HEK293 (cell line): ENCODE measurements around the gene CAPN1.

Source experiments
- ATF2 ChIP-seq: fragments of 450-650 bp; formaldehyde crosslinking; IDR thresholded peaks from 2 replicates; pipeline ENCODE4 v1.5.1; 2016; ENCODE audit warnings: missing biosample characterization, missing genetic modification characterization, low read depth
- CTCF ChIP-seq: fragments of 450-650 bp; formaldehyde crosslinking; IDR thresholded peaks from 2 replicates; pipeline ENCODE4 v1.5.1; 2016; ENCODE audit warnings: missing biosample characterization, missing genetic modification characterization
- KLF8 ChIP-seq: fragments of 450-650 bp; formaldehyde crosslinking; IDR thresholded peaks from 2 replicates; pipeline ENCODE4 v1.5.1; 2016; ENCODE audit warnings: missing biosample characterization, missing genetic modification characterization
- KLF9 ChIP-seq: fragments of 450-650 bp; formaldehyde crosslinking; IDR thresholded peaks from 2 replicates; pipeline ENCODE4 v1.5.1; 2016; ENCODE audit warnings: missing biosample characterization, missing genetic modification characterization, low read depth
- PRDM10 ChIP-seq: fragments of 450-650 bp; formaldehyde crosslinking; IDR thresholded peaks from 2 replicates; pipeline ENCODE4 v1.5.1; 2016; ENCODE audit warnings: missing biosample characterization, missing genetic modification characterization
- PRDM6 ChIP-seq: fragments of 450-650 bp; formaldehyde crosslinking; IDR thresholded peaks from 2 replicates; pipeline ENCODE4 v1.5.1; 2017; ENCODE audit warnings: missing biosample characterization, missing genetic modification characterization
- ZBTB10 ChIP-seq: fragments of 450-650 bp; formaldehyde crosslinking; IDR thresholded peaks from 2 replicates; pipeline ENCODE4 v1.5.1; 2016; ENCODE audit warnings: missing biosample characterization, missing genetic modification characterization
- ZBTB26 ChIP-seq: fragments of 450-650 bp; formaldehyde crosslinking; optimal IDR thresholded peaks from 2 replicates; pipeline ENCODE3; 2016; ENCODE audit warnings: missing biosample characterization, mild to moderate bottlenecking, missing genetic modification characterization
- ZBTB48 ChIP-seq: fragments of 450-650 bp; formaldehyde crosslinking; IDR thresholded peaks from 2 replicates; pipeline ENCODE4 v1.5.1; 2016; ENCODE audit warnings: missing biosample characterization, missing genetic modification characterization
- ZBTB8A ChIP-seq: fragments of 450-650 bp; formaldehyde crosslinking; IDR thresholded peaks from 2 replicates; pipeline ENCODE4 v1.5.1; 2016; ENCODE audit warnings: missing biosample characterization, missing genetic modification characterization
- ZNF174 ChIP-seq: fragments of 450-650 bp; formaldehyde crosslinking; IDR thresholded peaks from 2 replicates; pipeline ENCODE4 v1.5.0; 2017; ENCODE audit warnings: missing biosample characterization, mild to moderate bottlenecking, missing genetic modification characterization
- ZNF37A ChIP-seq: fragments of 450-650 bp; IDR thresholded peaks from 2 replicates; pipeline ENCODE4 v1.5.1; 2018; ENCODE audit warnings: missing biosample characterization, missing genetic modification characterization

The CAPN1 gene

GRCh38 chr11:65180877-65181568 lies 705 bp upstream of the CAPN1 start (continued):
- TF ChIP-seq CTCF (peak; percentile 69), ZBTB8A (tag by site-specific recombination) (peak; percentile 43; the same call in 1 of the 2 replicates), ZBTB26 (tag by site-specific recombination) (peak; percentile 74), ZNF174 (tag by site-specific recombination) (no peak), ATF2 (no peak), ZNF37A (no peak), ZBTB10 (tag by site-specific recombination) (peak; percentile 72; the same call in 1 of the 2 replicates), ZBTB48 (tag by site-specific recombination) (0 out of 2 replicates have a peak, but pooled peaks have one; percentile 18), KLF9 (tag by site-specific recombination) (peak; percentile 55), KLF8 (peak; percentile 56), PRDM6 (tag by site-specific recombination) (no peak), PRDM10 (tag by site-specific recombination) (peak; percentile 79)
- TF ChIP-seq, all 188 proteins: peak for 25
